A549 (cell line): ENCODE data around the gene ANKRD33.

Experiments
- E2F6 ChIP-seq: IDR thresholded peaks from 2 replicates; pipeline ENCODE4 v1.6.1; 2012; ENCODE audit warnings: low read depth, borderline replicate concordance
- ELK1 ChIP-seq: fragments of 150-350 bp; IDR thresholded peaks from 2 replicates; pipeline ENCODE4 v1.6.1; 2014; ENCODE audit warnings: low read depth, mild to moderate bottlenecking, low read length
- ESRRA ChIP-seq: fragments of 150-350 bp; IDR thresholded peaks from 2 replicates; pipeline ENCODE4 v1.6.1; 2014; ENCODE audit warnings: mild to moderate bottlenecking, low read length, borderline replicate concordance
- HDAC2 ChIP-seq: fragments of 200-600 bp; sonication (generic); IDR thresholded peaks from 2 replicates; pipeline ENCODE4 v1.6.1; 2016
- JUN ChIP-seq, 2 experiments: fragments of >200 bp; sonication (Bioruptor Twin); formaldehyde crosslinking; IDR thresholded peaks; 2 replicates in 1 of 2; 3 replicates in 1 of 2; pipeline ENCODE4 v1.6.1; 2016 to 2017

GRCh38 chr12:51855586-51856428 lies 32.1 kb upstream of the ANKRD33 start:
- no peak for TF ChIP-seq JUN (IDR thresholded peaks at IDR 0.05)
- TF ChIP-seq ESRRA, result no peak
- no peak for TF ChIP-seq ELK1
- no peak for TF ChIP-seq E2F6
- TF ChIP-seq HDAC2, result no peak
